Endothelial cell of umbilical vein (primary cell): ENCODE measurements around the gene PRSS57.

Source experiments
- EZH2 ChIP-seq: IDR thresholded peaks from 2 replicates; pipeline ENCODE4 v1.6.1; 2012; ENCODE audit warnings: borderline replicate concordance, low read depth, mild to moderate bottlenecking, moderate library complexity, low read length, inconsistent platforms; ENCODE audit not compliant: severe bottlenecking
- FOS ChIP-seq: IDR thresholded peaks from 2 replicates; pipeline ENCODE4 v1.6.1; 2011; ENCODE audit warnings: mild to moderate bottlenecking, low read length, moderate library complexity, borderline replicate concordance; ENCODE audit not compliant: insufficient read depth
- GATA2 ChIP-seq: IDR thresholded peaks from 2 replicates; pipeline ENCODE4 v1.7.0; 2011; ENCODE audit warnings: low read depth, mild to moderate bottlenecking, moderate library complexity, mixed read lengths, low read length; ENCODE audit not compliant: insufficient read length, insufficient read depth
- JUN ChIP-seq: IDR thresholded peaks from 2 replicates; pipeline ENCODE4 v1.6.1; 2011; ENCODE audit warnings: borderline replicate concordance, low read depth; ENCODE audit not compliant: insufficient read length, insufficient read depth
- MYC ChIP-seq: IDR thresholded peaks from one replicate; pipeline ENCODE4 v1.6.1; 2011; ENCODE audit warnings: mild to moderate bottlenecking, low read depth, low read length
- POLR2A ChIP-seq: IDR thresholded peaks from 2 replicates; pipeline ENCODE4 v1.6.1; 2012; ENCODE audit warnings: low read depth, mild to moderate bottlenecking, control low read depth, low read length
- POLR2AphosphoS5 ChIP-seq: IDR thresholded peaks from 2 replicates; pipeline ENCODE4 v1.6.1; 2012; ENCODE audit warnings: low read depth, mild to moderate bottlenecking, control low read depth, low read length, moderate library complexity; ENCODE audit not compliant: insufficient read depth
- TF ChIP-seq, protein P1 (sequence below), 2 donors: IDR thresholded peaks; 1 replicate in 1 of 2; 2 replicates in 1 of 2; pipeline ENCODE4 v1.5.1; 2011; ENCODE audit warnings: low read length in 2 of 2, mild to moderate bottlenecking in 2 of 2, moderate library complexity in 2 of 2, control low read depth in 1 of 2, inconsistent platforms in 1 of 2, low read depth in 1 of 2; ENCODE audit not compliant: insufficient read depth in 1 of 2; ENCODE audit errors: extremely low read depth in 1 of 2
- TF ChIP-seq, protein P2 (sequence below): IDR thresholded peaks from 2 replicates; pipeline ENCODE4 v1.6.1; 2011; ENCODE audit not compliant: insufficient read depth, insufficient read length

GRCh38 chr19:686589-687297 is 8.5 kb downstream of the PRSS57 start:
- TF ChIP-seq, protein P1, sequence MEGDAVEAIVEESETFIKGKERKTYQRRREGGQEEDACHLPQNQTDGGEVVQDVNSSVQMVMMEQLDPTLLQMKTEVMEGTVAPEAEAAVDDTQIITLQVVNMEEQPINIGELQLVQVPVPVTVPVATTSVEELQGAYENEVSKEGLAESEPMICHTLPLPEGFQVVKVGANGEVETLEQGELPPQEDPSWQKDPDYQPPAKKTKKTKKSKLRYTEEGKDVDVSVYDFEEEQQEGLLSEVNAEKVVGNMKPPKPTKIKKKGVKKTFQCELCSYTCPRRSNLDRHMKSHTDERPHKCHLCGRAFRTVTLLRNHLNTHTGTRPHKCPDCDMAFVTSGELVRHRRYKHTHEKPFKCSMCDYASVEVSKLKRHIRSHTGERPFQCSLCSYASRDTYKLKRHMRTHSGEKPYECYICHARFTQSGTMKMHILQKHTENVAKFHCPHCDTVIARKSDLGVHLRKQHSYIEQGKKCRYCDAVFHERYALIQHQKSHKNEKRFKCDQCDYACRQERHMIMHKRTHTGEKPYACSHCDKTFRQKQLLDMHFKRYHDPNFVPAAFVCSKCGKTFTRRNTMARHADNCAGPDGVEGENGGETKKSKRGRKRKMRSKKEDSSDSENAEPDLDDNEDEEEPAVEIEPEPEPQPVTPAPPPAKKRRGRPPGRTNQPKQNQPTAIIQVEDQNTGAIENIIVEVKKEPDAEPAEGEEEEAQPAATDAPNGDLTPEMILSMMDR (IDR thresholded peaks at IDR 0.05; ENCODE audit: extremely low read depth in 1 of 2, insufficient read depth in 1 of 2, low read depth in 1 of 2, low read length in 2 of 2) = no peak
- TF ChIP-seq JUN = no peak
- no peak for TF ChIP-seq POLR2AphosphoS5
- TF ChIP-seq, protein P2, sequence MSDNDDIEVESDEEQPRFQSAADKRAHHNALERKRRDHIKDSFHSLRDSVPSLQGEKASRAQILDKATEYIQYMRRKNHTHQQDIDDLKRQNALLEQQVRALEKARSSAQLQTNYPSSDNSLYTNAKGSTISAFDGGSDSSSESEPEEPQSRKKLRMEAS = no peak
- TF ChIP-seq POLR2A = no peak
- no peak for TF ChIP-seq EZH2
- no peak for TF ChIP-seq MYC
- no peak for TF ChIP-seq FOS
- no peak for TF ChIP-seq GATA2
